Activated naive CD4-positive, alpha-beta T cell treated with anti-CD3 and anti-CD28 coated beads for 36 hours (primary cell): Measurements from ENCODE around the gene RRP36. TPM values are rescaled to one million over a fixed set of nuclear protein-coding genes. Genes with fewer than 3 reads are reported as not detected.

ENCODE experiments used
- CTCF ChIA-PET: fragments of 350-600 bp; sonication (Branson Sonifier 250); formaldehyde crosslinking; loops from one replicate; lab custom pipeline; 2021; ENCODE audit warnings: antibody characterized with exemption; lab: Charles Lee
- DNase-seq: peaks from one replicate; pipeline ENCODE4 v3.0.0-alpha.2; 2020
- H3K27ac Mint-ChIP-seq: one replicate; pipeline ENCODE4 v1.8.0; 2021; ENCODE audit warnings: mild to moderate bottlenecking, mixed read lengths
- H3K27me3 Mint-ChIP-seq: one replicate; pipeline ENCODE4 v1.8.0; 2021; ENCODE audit warnings: low read depth, mixed read lengths
- H3K36me3 Mint-ChIP-seq: one replicate; pipeline ENCODE4 v1.8.0; 2021; ENCODE audit warnings: low read depth, mixed read lengths
- H3K4me1 Mint-ChIP-seq: one replicate; pipeline ENCODE4 v1.8.0; 2021; ENCODE audit warnings: low read depth, mixed read lengths
- H3K4me3 Mint-ChIP-seq: one replicate; pipeline ENCODE4 v1.8.0; 2021; ENCODE audit warnings: mild to moderate bottlenecking, moderate library complexity, mixed read lengths
- H3K9me3 Mint-ChIP-seq: one replicate; pipeline ENCODE4 v1.8.0; 2021; ENCODE audit warnings: mixed read lengths
- intact Hi-C: fragments of 100-400 bp; cut with micrococcal nuclease; formaldehyde crosslinking; loops from one replicate; pipeline ENCODE4 v1.15.1; 2023
- total RNA-seq, 2 experiments: library from RNA; stranded (reverse); gene quantifications; one replicate each; pipeline ENCODE4 v1.2.3, GENCODE V29; 2021

Gene RRP36
- total RNA-seq: 10 to 100 TPM; 31.0 to 32.7 TPM

DNA sequence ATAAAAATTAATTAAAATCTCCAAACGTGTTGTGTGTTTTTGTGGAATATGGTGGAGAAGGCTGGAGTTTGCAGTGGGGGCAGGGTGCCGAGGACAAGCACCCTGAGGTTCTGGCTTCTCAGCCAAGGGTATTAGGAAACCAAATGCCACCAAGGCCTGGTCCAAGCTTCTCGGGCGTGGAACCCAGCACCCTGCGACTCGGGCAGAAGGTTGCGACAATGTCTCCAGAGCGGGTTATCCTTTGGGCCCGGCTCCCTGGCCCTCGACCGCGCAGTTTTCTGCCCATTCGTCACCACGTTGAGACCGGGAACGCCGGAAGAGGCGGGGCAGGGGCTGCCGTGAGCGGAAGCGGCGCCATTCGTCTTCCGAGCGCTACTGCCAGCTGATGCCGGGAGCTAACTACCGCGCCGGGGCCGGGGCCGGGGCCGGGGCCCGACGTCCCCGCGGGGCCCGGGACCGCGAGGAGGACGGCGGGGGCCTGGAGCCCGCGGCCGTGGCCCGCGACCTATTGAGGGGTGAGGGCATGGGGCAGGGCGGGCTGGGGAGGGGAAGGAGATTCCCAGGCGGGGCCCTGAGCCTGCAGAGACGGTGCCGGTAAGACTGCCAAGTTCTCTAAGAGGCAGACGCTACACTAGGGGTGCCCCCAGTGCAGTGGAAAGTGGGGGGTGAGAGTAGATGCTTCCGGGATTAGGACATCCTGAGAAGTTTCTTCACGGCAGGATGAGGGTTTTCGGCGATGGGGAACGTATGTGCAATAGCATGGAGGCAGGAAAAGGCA, at the start of gene RRP36:
TSS of gene RRP36 (plus strand) at position 354 of the 778 bp plus-strand sequence. CDS start at position 386, 32 bp downstream.
- peak; percentile 79 for DNase-seq
- Mint-ChIP-seq H3K4me1 (peaks cover 36% of the 10 kb centered on the region), H3K4me3 (peak within 1 kb of the TSS; percentile 96), H3K9me3 (no peaks in the 10 kb centered on the region), H3K36me3 (peaks cover 19% of the 10 kb centered on the region), H3K27me3 (no peaks in the 10 kb centered on the region), H3K27ac (peak within 1 kb of the TSS; percentile 89)
- CTCF ChIA-PET: interaction anchor here (1.2 to 2.8 kb wide), 4 partner anchors 42 to 122 kb away, joined by 3 to 15 read pairs (median 4); partner anchors contain the start of gene PEX6
- intact Hi-C loops: loop anchor here (1.0 to 2.0 kb wide), 3 partner anchors 8 to 121 kb away; partner anchors contain the start of genes MEA1 and PEX6

GRCh38 chr6:42971746-42972327, 49.6 kb upstream of the RRP36 start:
- intact Hi-C loops: no loop called here
- Mint-ChIP-seq H3K36me3 (peaks cover 20% of the 10 kb centered on the region), H3K4me1 (peaks cover 36% of the 10 kb centered on the region), H3K4me3 (no peak overlapping the region), H3K27me3 (no peaks in the 10 kb centered on the region), H3K9me3 (no peaks in the 10 kb centered on the region), H3K27ac (no peak overlapping the region)
- DNase-seq: no peak
- CTCF ChIA-PET: interaction anchor here (0.6 to 1.2 kb wide), 2 partner anchors 39 to 441 kb away, joined by 3 to 4 read pairs; no protein-coding TSS in a partner anchor

- CTCF ChIA-PET: interaction anchor here (0.9 kb wide), 2 partner anchors 81 to 170 kb away, joined by 3 read pairs; no protein-coding TSS in a partner anchor
- no peak overlapping the region for H3K27ac Mint-ChIP-seq
- H3K27me3 Mint-ChIP-seq: no peaks in the 10 kb centered on the region
Observed at GRCh38 chr6:42973926-42974325, 47.5 kb upstream of the RRP36 start.

GRCh38 chr6:42974919-42975505, 46.4 kb upstream of the RRP36 start:
- intact Hi-C loops: loop anchor here (5.0 kb wide), 1 partner anchor 542 kb away; the partner anchor contains the start of genes POLR1C and YIPF3
- H3K9me3 Mint-ChIP-seq: no peaks in the 10 kb centered on the region
- peaks cover 27% of the 10 kb centered on the region for H3K36me3 Mint-ChIP-seq
- H3K4me3 Mint-ChIP-seq: no peak overlapping the region
- DNase-seq: no peak
- peak overlapping the region; percentile 71 for H3K27ac Mint-ChIP-seq
- no peaks in the 10 kb centered on the region for H3K27me3 Mint-ChIP-seq
- peaks cover 54% of the 10 kb centered on the region for H3K4me1 Mint-ChIP-seq
- CTCF ChIA-PET: no interaction called here

More at GRCh38 chr6:42973926-42974325, 47.5 kb upstream of the RRP36 start:
- Mint-ChIP-seq H3K9me3 (no peaks in the 10 kb centered on the region), H3K36me3 (peaks cover 27% of the 10 kb centered on the region), H3K4me3 (no peak overlapping the region), H3K4me1 (peaks cover 47% of the 10 kb centered on the region)
- DNase-seq: no peak
- intact Hi-C loops: no loop called here

DNA sequence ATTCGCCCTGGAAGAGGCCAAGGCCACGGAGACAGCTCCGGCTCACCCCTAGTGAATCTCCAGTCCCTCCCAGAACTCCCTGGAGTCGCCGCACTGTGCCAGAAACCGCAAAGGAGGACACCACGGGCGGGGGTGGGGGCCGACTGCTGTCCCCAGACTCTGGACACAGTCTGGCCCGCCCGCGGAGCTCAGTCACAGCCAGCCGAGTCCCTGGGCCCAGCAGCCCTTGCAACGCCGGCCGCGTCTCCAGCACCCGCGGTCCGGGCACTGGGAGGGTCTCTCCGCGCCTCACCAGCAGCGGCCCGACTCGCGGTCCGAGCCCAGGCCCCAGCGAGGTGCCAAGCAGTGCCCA, 43.0 kb upstream of the RRP36 start:
- Mint-ChIP-seq H3K36me3 (peaks cover 21% of the 10 kb centered on the region), H3K27me3 (no peaks in the 10 kb centered on the region), H3K4me1 (peaks cover 52% of the 10 kb centered on the region), H3K4me3 (peak overlapping the region; percentile 87), H3K27ac (peak overlapping the region; percentile 82), H3K9me3 (no peaks in the 10 kb centered on the region)
- DNase-seq: peak; percentile 30
- intact Hi-C loops: loop anchor here (2.0 to 5.0 kb wide), 2 partner anchors 232 to 539 kb away; partner anchors contain the start of genes POLR1C, TBCC and YIPF3
- CTCF ChIA-PET: interaction anchor here (0.6 to 2.0 kb wide), 3 partner anchors 14 to 108 kb away, joined by 4 to 6 read pairs (median 4); no protein-coding TSS in a partner anchor

- H3K9me3 Mint-ChIP-seq: no peaks in the 10 kb centered on the region
- CTCF ChIA-PET: interaction anchor here (1.0 to 2.0 kb wide), 4 partner anchors 14 to 77 kb away, joined by 3 to 6 read pairs (median 4); no protein-coding TSS in a partner anchor
- no peaks in the 10 kb centered on the region for H3K27me3 Mint-ChIP-seq
- peak; percentile 97 for DNase-seq
- intact Hi-C loops: loop anchor here (1.0 to 5.0 kb wide), 8 partner anchors 34 to 538 kb away; partner anchors contain the start of genes CNPY3, CUL7, KLC4 and MEA1
- peaks cover 16% of the 10 kb centered on the region for H3K36me3 Mint-ChIP-seq
- H3K4me1 Mint-ChIP-seq: peaks cover 53% of the 10 kb centered on the region
- peak within 1 kb of the TSS; percentile 99 for H3K27ac Mint-ChIP-seq
- peak within 1 kb of the TSS; percentile 95 for H3K4me3 Mint-ChIP-seq
Observed at GRCh38 chr6:42978839-42979522, 42.4 kb upstream of the RRP36 start, which contains the start of gene PEX6. TSS of gene PEX6 (minus strand) at chr6:42979181. CDS start at chr6:42979150, 31 bp downstream.

DNA sequence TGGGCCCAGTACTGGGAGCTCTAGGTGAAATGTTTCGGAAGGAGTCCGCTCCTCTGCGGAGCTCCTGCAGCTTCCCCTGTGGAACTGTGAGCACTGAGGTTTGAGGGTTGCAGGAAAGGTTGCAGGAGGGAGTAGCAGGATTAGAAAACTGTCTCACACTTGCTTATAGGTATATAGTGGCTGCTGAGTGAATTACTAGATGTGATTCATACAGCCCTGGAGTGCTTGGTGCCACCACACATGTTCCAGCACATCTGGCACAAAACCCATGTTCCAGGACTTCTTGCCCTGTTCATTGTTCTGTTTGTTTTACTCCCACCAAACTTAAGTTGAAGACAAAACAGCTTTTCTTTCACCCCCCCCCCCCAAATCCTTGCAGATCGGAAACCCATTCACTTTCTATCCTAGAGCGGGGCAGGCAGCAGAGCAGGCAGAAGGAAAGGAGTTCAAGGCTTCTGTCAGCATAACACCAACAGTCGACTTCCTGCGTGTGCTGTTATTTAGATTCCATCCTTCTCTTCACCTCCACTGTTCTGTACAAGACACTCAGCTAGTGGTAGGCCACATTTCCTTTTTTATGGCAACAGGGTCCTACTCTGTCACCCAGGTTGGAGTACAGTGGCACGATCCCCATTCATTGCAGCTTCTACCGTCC, 41.8 kb upstream of the RRP36 start:
- H3K27ac Mint-ChIP-seq: peak overlapping the region; percentile 99
- peaks cover 15% of the 10 kb centered on the region for H3K36me3 Mint-ChIP-seq

GRCh38 chr6:42981836-42982235, 39.6 kb upstream of the RRP36 start:
- intact Hi-C loops: loop anchor here (10.0 kb wide), 1 partner anchor 207 kb away; no protein-coding TSS in a partner anchor
- H3K27me3 Mint-ChIP-seq: no peaks in the 10 kb centered on the region
- no peak overlapping the region for H3K4me3 Mint-ChIP-seq
- DNase-seq: no peak
- H3K27ac Mint-ChIP-seq: peak overlapping the region; percentile 5
- H3K36me3 Mint-ChIP-seq: peaks cover 7% of the 10 kb centered on the region
- peaks cover 53% of the 10 kb centered on the region for H3K4me1 Mint-ChIP-seq
- H3K9me3 Mint-ChIP-seq: no peaks in the 10 kb centered on the region
- CTCF ChIA-PET: no interaction called here

More for the DNA sequence above, 41.8 kb upstream of the RRP36 start:
- no peaks in the 10 kb centered on the region for H3K27me3 Mint-ChIP-seq
- no peak for DNase-seq
- no peaks in the 10 kb centered on the region for H3K9me3 Mint-ChIP-seq
- H3K4me1 Mint-ChIP-seq: peaks cover 52% of the 10 kb centered on the region
- intact Hi-C loops: loop anchor here (1.0 to 10.0 kb wide), 9 partner anchors 34 to 538 kb away; partner anchors contain the start of genes CNPY3, CUL7, KLC4 and MEA1
- H3K4me3 Mint-ChIP-seq: peak overlapping the region; percentile 95
- CTCF ChIA-PET: interaction anchor here (1.0 to 2.0 kb wide), 6 partner anchors 9 to 78 kb away, joined by 3 to 6 read pairs (median 4); no protein-coding TSS in a partner anchor

DNA sequence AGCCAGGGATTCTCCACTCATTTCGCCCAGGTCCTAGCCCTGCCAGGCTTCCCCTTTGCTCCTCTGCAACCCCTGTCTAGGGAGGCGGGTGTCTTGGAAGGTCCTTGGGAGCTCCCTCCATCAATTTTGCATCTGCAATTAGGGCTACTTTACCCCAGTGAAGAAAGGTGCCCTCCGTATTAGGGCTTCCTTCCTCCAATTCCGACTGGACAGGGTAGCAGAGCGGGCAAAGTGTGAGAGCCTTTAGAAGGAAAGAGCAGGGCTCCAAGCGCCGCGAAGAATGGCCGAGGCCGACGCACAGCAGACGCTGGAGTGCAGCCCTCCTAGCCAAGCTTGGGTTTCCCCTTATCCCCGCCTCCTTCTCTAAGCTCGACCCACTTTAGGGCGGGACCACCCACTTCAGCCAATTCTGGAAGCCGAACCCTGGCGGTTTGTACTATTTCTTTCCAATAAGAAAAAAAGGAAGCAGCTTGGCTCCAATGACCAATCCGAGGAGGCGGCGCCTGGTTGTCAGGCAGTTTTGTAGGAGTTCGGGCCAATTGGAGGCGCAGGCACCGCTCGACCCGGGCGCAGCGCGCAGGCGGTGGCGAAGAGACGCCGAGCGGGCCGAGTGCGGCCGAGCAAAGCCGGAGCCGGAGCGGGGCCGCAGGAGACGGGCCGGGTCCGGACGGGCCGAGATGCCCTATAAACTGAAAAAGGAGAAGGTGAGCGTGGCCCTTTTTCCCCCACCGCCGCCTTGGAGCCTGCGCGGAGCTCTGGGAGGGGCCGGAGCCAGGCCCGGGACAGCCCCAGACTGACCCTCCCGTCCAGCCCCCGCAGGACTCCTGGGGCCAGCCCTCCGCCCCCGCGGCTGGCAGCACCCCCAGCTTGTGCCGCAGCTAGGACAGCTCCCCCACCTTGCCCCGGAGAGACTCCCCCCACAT, 37.2 kb upstream of the RRP36 start, which contains the start of gene PPP2R5D:
TSS of gene PPP2R5D (plus strand) at position 570 of the 923 bp plus-strand sequence. CDS start at position 678, 108 bp downstream.
- CTCF ChIA-PET: interaction anchor here (0.7 to 1.4 kb wide), 7 partner anchors 21 to 307 kb away, joined by 3 to 6 read pairs (median 3); partner anchors contain the start of genes CNPY3, CUL7 and DNPH1
- Mint-ChIP-seq H3K27me3 (no peaks in the 10 kb centered on the region), H3K9me3 (no peaks in the 10 kb centered on the region), H3K4me1 (peaks cover 51% of the 10 kb centered on the region), H3K4me3 (peak within 1 kb of the TSS; percentile 93), H3K36me3 (peaks cover 2% of the 10 kb centered on the region), H3K27ac (peak within 1 kb of the TSS; percentile 81)
- intact Hi-C loops: loop anchor here (1.0 to 10.0 kb wide), 6 partner anchors 30 to 443 kb away; partner anchors contain the start of genes ABCC10, CNPY3, KLC4 and KLHDC3
- DNase-seq: peak; percentile 99
